Urothelium cell line (cell line): Measurements from ENCODE around the gene RNF14.
"Not testable (repeated sequence)": the region's sequence is repeated elsewhere in the genome, so short reads cannot be mapped to it uniquely, and the experiment has no call there.

Source experiments
- DNase-seq: peaks from one replicate; pipeline ENCODE4 v3.0.0; 2011; ENCODE audit warnings: low spot score, mixed read lengths
- FAIRE-seq: peaks from 2 replicates; lab custom pipeline; 2011; peaks lifted over from hg19 to GRCh38; lab: Jason Lieb, UNC

The RNF14 gene

DNA sequence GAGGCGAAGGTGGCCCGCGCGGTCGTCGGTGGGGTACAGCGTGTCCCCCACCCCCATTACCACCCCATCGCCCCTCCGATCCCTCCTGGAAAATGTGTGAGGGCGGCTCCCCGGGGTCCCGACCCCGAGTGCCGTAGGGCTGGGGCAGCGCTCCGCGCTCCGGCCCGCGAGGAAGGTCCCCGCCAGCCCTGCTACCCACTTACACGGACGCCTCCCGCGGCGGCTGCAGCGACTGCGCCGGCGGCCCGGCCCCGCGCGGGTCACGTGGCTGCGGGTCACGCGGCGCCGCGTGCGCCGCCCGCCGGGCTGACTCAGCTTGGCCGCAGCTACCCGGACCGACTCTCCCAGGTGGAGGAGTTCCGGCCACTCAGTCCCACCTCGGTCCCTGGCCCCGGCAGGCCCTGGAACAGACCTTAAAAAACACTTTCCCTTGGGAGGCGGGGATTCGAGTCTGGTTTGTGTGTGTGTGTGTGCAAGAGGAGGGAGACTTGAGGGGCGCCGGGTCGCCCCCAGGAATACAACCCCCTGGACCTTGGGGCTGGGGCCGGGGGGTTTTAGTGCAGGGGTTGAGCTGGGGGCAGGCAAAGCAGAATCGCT lies 44.0 kb downstream of the RNF14 start, which contains the start of gene GNPDA1:
GNPDA1 (minus strand) TSS at position 236 of the 597 bp plus-strand sequence. CDS start 992 bp downstream, outside the sequence.
- FAIRE-seq (no peak), DNase-seq (peak; percentile 91)

DNA sequence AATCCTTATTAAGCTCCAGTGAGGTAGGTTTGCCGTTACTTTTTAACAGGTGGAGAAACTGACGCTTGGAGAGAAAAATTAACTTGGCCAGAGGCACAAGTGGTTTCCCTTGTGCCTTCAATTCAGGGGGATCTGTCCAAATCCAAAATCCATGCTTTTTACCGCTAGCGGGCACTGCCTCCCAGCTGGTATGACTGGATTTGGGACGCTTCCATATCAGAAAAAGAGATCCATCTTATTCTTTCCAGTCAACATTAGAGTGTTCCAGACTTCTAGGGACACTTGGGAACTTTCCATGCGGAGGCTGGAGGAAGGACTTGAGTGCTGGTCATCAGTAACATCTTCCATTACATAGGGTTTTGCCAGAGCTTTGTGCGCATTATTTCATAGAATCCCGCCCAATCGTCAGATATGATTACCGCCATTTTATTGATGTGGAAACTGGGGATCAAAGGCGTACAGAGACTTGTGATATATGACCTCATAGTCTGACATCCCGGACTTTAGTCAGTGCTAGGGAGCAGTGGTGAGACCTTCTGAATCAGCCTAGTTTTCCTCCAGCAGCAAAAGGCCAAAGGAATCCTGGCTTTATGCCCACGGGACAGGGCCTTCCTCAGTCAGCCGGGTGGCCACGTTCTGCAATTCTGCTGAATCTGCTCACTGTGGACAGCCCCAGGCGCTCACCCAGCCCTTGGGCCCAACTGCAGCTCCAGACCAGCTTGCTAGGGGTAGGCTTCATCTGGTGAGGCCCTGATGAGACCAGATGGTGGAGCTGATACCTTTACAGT lies 45.0 kb downstream of the RNF14 start:
- no peak for DNase-seq
- no peak for FAIRE-seq

DNA sequence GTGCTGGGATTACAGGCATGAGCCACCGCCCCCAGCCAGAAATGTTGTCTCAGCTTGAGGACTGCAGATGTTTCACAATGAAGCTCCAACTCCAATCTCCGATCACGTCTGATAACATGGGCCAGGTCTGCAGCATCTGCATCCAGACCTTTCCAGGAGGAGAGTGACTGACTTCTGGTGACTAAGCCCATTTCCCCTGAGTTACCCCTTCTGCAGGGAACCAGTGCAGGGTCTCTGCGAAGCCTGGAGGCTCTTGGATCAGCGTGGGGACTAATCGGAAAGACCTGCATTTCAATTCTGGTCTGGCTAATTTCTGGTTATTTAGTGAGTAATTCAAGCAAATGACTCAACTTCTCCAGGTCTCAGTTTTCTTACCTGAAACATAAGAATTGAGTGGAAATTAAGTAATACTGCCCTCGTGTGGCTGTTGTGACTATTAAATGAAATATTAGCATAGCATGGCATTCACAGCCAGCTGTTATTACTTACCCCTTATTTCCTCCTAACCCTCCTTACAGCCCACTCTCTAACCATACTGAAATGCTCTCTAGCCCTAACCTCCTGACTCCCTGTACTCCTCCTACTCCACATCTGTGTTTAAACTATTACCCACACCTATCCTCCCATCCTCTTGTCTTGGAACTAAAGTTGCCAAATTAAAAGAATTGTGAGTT lies 46.1 kb downstream of the RNF14 start:
- DNase-seq (peak; percentile 39), FAIRE-seq (no peak)

DNA sequence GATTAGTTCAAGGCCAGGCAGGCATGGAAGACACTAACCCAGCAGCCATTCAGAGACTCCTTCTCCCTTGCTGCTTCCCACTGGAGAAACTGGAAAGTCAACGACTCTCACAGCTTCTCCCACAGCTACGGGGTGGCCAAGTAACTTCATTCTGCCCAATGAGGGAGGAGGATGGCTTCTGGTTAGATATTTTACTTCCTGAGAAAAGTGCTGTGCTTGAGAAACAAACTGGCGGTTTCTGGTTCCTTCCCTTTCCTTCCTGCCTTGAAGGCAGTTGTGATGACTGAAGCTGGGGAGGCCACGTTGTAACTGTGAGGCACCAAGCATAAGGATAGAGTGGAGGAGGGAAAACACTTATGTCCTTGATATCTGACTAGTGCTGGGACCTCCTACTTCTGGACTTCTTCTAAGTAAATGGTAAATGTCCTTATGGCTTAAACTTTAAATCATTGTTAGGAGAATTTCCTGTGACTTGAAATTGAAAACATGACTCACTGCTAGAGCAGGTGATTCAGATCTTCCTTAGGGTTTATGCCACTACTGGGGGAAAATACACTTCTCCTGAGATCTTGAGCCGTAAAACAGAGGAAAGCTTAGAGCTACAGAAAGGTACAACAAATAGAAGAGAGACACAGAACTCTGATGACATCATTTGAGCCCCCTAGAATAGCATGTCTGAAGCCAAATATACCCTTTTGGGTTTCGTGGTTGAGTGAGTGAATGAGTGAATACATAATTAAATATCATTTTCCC lies 47.1 kb downstream of the RNF14 start:
- DNase-seq (no peak), FAIRE-seq (no peak)

DNA sequence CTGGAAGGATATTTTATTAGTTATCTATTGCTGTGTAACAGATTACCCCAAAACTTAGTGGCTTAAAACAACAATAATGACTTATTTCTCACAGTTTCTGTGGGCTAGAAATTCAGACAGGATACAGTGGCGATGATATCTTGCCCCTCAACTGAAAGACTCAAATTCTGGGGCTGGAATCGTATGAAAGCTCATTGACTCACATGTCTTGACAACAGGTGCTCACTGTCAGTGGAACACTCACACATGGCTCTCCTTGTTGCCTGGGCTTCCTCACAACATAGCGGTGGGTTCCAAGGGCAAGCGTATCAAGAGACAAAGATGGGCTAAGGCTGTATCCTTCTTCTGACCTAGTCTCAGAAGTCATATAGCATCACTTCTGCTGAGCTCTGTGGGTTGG lies 47.7 kb downstream of the RNF14 start:
- DNase-seq (no peak), FAIRE-seq (no peak)

DNA sequence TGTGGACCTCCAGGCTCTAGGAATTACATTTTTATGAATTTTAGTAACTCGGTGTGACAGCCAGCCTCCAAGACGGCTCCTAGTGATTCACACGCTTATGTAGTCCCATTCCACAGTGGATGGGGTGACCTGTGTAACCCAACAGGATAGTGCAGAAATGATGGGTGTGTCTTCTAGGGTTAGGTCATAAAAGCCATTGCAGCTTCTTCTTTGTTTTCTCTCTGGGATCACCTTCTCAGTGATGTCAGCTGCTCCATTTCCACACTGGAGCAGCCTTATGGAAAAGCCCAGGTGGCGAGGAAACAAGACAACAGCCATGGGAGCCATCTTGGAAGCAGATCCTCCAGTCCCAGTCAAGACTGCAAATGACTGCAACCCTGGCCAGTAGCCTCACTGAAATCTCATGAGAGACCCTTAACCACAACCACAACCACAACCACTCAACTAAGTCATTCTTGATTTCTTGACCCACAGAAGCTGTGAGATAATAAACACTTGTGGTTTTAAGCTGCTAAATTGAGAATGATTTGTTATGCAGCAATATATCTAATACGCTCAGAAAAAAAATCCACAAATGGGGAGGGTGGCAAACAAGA lies 49.0 kb downstream of the RNF14 start:
- no peak for FAIRE-seq
- no peak for DNase-seq

DNA sequence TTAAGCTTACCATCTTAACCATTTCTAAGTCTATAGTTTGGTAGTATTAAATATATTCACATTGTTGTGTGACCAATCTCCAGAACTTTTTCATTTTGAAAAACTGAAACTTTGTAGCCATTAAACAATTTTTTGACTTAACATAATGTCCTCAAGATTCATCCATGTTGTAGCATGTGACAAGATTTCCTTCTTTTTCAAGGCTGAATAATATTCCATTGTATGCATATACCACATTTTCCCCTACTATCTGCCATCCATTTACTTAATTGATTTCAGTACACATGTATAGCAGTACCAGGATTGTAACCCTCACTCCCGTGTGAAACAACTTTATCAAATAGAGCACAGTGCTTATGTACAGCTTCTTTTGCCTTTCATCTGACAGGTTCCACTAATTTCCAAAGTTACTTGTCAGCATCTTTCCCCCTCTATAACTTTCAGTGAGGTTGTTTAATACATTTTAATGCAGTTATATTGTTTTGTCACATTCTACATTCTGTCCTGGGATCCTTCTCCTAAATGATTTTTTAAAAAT lies 51.3 kb downstream of the RNF14 start:
- no peak for DNase-seq
- no peak for FAIRE-seq

DNA sequence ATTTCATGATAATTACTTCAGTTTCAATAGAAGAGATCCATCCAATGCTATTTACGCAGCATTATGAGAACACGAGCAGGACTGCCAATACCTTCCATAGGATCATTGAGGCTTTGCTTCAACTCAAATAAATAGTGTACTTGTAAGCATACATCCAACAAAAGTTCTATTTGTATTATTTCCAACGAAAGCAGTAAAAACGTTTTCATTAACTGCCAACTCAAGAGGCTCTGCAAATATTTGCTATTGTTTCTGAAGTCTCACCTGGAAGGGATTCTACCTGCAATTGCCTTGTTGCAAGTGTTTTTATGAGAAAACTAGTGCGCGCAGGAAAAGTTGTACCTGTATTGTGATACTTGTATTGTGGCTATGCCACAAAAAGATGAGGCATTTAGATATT lies 54.9 kb downstream of the RNF14 start:
- DNase-seq (no peak), FAIRE-seq (no peak)

DNA sequence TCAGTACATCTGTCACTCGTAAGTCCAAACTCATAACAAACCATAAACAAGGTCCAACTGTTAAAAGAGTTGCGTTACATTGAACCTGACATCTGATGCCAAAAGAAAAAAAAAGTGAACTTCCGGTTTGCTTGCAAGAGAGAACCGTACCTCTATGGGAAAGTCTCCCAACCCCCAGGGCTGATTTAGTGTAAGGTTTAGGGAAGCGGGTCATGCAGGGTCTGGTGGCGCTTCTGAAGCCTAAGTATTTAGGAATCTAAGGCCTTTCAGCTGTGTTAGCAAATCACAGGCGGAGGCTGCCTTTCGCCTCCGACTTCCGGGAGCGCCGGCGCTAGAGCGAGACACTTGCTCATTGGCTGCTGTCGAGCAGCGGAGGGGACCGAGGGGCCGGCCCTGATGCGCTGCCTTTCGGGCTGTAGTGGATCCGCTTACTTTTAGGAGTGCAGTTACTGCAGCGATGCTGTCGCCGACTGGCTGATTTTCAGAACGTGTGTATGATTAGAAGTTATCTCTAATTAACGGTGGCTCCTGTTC lies 55.9 kb downstream of the RNF14 start:
- DNase-seq (peak; percentile 92), FAIRE-seq (no peak)

DNA sequence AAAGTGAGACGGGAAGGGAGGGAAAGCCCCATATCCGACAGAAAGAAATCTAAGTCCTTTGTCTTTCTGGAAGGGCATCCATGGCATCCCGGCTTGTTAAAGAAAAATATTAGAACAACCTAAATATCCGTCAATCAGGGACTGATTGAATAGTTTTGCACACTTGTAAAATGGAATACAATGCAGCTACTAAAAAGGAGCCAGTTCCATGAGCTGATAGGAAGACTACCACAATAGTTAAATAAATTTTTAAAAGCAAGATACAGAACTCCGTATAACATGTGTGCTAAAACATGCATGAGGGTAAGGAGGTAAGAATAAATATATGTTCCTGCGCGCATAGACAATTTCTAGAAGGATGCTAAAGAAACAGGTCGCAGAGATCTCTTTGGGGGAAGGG lies 56.7 kb downstream of the RNF14 start:
- no peak for FAIRE-seq
- DNase-seq: no peak

DNA sequence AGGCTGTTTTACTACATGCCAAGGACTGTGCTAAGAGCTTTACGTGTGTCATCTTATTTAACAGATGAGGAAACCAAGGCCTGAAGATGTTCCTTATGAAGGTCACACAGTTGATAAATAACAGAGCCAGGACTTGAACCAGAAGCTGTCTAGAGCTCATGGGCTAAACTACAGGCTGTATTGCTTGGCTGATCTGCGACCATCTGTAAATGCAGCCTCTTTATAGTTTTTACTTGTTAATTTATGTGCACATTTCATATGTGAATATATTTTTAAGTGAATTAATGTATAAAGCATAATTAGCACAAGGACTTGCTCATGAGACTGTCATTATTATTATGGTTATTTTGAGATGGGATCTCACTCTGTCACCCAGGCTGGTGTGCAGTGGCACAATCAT lies 63.2 kb downstream of the RNF14 start:
- FAIRE-seq (no peak), DNase-seq (no peak)

DNA sequence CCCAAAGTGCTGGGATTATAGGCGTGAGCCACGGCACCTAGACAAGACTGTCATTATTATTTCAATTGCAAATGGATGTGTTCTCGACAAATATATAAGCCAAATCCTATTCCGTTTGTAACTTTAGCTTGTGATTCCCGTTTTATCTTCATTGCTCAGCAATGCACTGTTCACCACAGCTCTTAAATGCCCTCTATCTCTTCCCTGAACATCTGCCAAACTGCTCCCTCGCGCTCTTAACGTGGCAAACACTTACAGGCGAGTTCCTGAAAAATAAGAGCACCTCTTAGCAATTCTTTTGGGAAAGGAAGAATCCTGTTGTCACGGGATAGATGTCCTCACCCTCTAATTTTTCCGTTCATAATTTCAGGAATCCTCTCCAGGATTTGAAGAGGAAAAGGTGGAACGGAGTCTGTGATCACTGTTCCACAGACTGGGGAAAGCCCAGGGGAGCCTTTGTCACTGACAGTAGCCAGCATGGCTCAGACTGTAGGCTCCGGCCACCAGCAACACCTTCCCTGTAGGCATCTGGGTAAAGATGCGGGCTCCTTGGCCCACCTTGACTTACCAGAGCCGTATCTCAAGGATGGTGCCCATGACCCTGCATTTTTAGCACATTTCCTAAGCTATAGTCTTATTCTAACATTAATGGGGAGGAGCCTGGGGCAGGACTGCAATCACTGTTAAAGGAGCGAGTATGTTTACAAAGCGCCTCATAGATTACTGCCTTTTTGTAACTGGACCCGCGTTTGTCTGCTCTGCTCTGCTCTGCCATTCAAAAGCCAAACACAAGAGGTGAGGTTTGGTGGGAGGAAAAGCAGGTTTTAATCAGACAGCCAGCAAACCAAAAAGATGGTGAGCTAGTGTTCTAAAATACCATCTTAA lies 64.1 kb downstream of the RNF14 start:
- DNase-seq (no peak), FAIRE-seq (no peak)

DNA sequence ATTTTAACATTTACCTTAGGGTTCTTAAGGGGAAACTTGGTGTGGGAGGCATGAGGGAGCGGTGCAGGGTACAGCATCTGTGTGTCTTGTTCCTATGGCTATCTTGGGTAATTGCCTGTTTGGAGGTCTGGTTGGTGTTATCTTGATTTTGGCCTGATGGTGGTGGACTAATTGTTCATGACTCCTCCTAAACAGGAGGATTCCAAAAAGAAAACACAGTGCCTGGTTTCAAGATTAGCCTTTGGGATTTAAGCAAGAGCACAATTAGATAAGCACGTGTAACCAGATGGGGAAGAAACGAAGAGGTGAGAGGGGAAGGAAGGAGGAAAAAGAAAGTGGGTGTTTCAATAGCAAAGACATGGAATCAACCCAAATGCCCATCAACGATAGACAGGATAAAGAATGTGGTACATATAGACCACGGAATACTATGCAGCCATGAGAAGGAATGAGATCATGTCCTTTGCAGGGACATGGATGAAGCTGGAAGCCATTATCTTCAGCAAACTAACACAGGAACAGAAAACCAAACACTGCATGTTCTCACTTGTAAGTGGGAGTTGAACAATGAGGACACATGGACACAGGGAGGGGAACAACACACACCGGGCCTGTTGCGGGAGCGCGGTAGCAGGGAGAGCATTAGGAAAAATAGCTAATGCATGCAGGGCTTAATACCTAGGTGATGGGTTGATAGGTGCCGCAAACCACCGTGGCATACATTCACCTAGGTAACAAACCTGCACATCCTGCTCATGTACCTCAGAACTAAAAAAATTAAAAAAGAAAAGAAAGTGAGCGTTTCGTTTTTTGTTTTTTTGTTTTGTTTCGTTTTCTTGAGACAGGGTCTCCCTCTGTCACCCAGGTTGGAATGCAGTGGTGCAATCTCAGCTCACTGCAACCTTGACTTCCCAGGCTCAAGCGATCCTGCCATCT lies 65.0 kb downstream of the RNF14 start:
- not testable (repeated sequence) for DNase-seq, FAIRE-seq

DNA sequence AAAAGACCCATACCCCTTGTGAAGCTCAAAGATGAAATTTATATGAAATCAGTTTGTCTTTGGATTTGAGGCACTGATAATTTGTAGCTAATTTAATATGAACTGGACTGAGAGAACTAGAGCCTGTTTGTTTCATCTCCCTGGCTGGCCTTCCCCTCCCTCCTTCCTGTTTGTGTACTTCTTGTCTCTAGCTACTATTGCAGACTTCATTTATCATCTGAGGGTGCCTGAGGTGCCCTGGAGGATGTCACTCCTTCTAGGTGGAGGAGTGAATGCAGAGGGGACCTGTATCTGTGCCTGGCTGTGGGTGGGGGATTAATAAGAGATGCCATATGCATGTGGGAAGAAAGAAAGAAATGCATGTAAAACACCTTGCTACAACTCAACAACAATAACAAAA lies 66.1 kb downstream of the RNF14 start:
- FAIRE-seq (no peak), DNase-seq (no peak)

DNA sequence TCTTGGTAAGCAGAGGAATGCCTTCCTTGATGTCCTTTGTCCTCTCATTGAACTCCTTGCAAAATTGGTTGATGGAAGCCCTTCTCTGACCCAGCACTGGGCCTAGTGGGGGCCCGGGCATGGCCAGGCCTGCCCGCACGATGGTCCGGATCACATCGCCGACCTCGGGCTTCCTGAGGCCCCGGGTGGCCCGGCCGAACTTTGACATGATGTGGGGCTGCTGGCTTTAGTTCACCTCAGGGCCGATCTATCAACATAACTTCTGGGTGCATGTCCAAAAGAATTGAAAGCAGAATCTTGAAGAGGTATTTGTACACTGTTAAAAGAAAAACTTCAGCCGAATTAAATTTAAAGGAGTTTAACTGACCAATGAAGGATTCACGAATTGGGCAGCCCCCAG lies 68.0 kb downstream of the RNF14 start:
- FAIRE-seq: no peak

DNA sequence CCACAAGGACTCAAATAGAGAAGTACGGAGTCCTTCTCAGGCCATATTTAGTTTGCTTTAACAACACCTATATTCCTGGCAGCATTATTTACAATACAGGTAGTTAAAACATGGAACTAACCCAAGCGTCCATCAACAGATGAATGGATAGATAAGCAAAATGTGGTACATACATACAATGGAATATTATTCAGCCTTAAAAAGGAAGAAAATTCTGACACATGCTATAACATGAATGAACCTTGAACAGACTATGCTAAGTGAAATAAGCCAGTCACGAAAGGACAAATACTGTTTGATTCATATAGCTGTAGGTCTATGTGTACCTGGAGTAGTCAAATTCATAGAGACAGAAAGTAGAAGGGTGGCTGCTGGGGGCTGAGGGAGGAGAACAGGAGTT lies 68.7 kb downstream of the RNF14 start:
- FAIRE-seq: not testable (repeated sequence)

More for the DNA sequence above, 68.0 kb downstream of the RNF14 start:
- no peak for DNase-seq

DNA sequence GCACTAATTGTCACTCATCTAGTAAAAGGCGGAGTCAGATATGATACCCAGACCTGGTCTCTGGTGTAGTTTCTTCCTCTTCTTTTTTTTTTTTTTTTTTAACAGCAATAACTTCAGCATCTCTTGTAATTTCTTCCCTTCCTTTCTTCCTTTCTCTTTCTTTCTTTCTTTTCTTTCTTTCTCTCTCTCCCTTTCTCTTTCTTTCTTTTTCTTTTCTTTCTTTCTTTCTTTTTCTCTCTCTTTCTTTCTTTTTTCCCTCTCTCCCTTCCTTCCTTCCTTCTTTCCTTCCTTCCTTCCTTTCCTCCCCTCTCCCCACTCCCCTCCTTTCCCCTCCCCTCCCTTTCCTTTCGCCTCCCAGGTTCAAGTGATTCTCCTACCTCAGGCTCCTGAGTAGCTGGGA lies 69.8 kb downstream of the RNF14 start:
- DNase-seq (no peak), FAIRE-seq (no peak)

More for the DNA sequence above, 68.7 kb downstream of the RNF14 start:
- DNase-seq: not testable (repeated sequence)
